CD4-positive, CD25-positive, alpha-beta regulatory T cell (primary cell): ENCODE measurements around the gene FAM50A. TPM values are rescaled to one million over a fixed set of nuclear protein-coding genes. Genes with fewer than 3 reads are reported as not detected.

Source experiments
- ATAC-seq, 2 donors: fragments of 150-1000 bp; cut with Tn5 transposase; one replicate each; pipeline ENCODE4 v1.10.0; 2021; ENCODE audit warnings: low read depth in 2 of 2, moderate number of reproducible peaks in 2 of 2, moderate library complexity in 1 of 2
- DNase-seq, 3 donors: peaks; one replicate each; pipeline versions ENCODE4 v3.0.0 to v3.0.0-alpha.2; 2012 to 2022; ENCODE audit warnings: mixed read lengths in 1 of 3
- H3K27ac ChIP-seq: one replicate; pipeline ENCODE4 v1.7.0; 2013; ENCODE audit warnings: mild to moderate bottlenecking, low read length; ENCODE audit not compliant: insufficient read depth, poor library complexity, severe bottlenecking
- H3K27me3 ChIP-seq: one replicate; pipeline ENCODE4 v1.7.0; 2013; ENCODE audit warnings: low read length; ENCODE audit not compliant: control insufficient read depth, insufficient read depth
- H3K36me3 ChIP-seq: one replicate; pipeline ENCODE4 v1.7.0; 2013; ENCODE audit warnings: mild to moderate bottlenecking, low read length, moderate library complexity; ENCODE audit not compliant: control insufficient read depth, insufficient read depth
- H3K4me1 ChIP-seq: 2 replicates; pipeline ENCODE4 v1.7.0; 2013; ENCODE audit warnings: mild to moderate bottlenecking, low read length; ENCODE audit not compliant: insufficient read depth, control insufficient read depth, poor library complexity, severe bottlenecking
- H3K4me3 ChIP-seq: one replicate; pipeline ENCODE4 v1.7.0; 2013; ENCODE audit warnings: low read depth, mild to moderate bottlenecking, low read length, moderate library complexity
- H3K9me3 ChIP-seq, 2 experiments: 1 replicate in 1 of 2; 2 replicates in 1 of 2; pipeline ENCODE4 v1.7.0; 2013; ENCODE audit warnings: low read length in 2 of 2, mild to moderate bottlenecking in 1 of 2, moderate library complexity in 1 of 2; ENCODE audit not compliant: control insufficient read depth in 2 of 2
- H3K27ac Mint-ChIP-seq, 3 donors: one replicate each; pipeline ENCODE4 v1.8.0; 2020 to 2022; ENCODE audit warnings: mild to moderate bottlenecking in 3 of 3, mixed read lengths in 3 of 3, moderate library complexity in 2 of 3
- H3K27me3 Mint-ChIP-seq: one replicate; pipeline ENCODE4 v1.8.0; 2022; ENCODE audit warnings: mild to moderate bottlenecking, mixed read lengths
- H3K36me3 Mint-ChIP-seq: one replicate; pipeline ENCODE4 v1.8.0; 2020; ENCODE audit warnings: mixed read lengths
- H3K4me1 Mint-ChIP-seq, 4 donors: one replicate each; pipeline ENCODE4 v1.8.0; 2020 to 2022; ENCODE audit warnings: mixed read lengths in 4 of 4, mild to moderate bottlenecking in 1 of 4
- H3K4me3 Mint-ChIP-seq, 4 donors: one replicate each; pipeline ENCODE4 v1.8.0; 2020 to 2022; ENCODE audit warnings: mild to moderate bottlenecking in 4 of 4, mixed read lengths in 4 of 4, moderate library complexity in 3 of 4
- H3K9me3 Mint-ChIP-seq, 7 donors: one replicate each; pipeline ENCODE4 v1.8.0; 2020 to 2022; ENCODE audit warnings: mixed read lengths in 7 of 7, mild to moderate bottlenecking in 3 of 7, moderate library complexity in 2 of 7
- polyA plus RNA-seq, 4 donors: library from polyadenylated mRNA; unstranded; fragments of 300-500 nt; fragmentation: Illumina TruSeq; gene quantifications; one replicate each; pipeline ENCODE4 v1.2.3, GENCODE V29; 2021
- total RNA-seq: library from RNA; stranded (reverse); gene quantifications from one replicate; pipeline ENCODE4 v1.2.3, GENCODE V29; 2022

FAM50A gene
- total and polyA plus RNA-seq, 5 donors from 2014 or later = 33.7 to 55.1 (median 39.5) TPM

DNA sequence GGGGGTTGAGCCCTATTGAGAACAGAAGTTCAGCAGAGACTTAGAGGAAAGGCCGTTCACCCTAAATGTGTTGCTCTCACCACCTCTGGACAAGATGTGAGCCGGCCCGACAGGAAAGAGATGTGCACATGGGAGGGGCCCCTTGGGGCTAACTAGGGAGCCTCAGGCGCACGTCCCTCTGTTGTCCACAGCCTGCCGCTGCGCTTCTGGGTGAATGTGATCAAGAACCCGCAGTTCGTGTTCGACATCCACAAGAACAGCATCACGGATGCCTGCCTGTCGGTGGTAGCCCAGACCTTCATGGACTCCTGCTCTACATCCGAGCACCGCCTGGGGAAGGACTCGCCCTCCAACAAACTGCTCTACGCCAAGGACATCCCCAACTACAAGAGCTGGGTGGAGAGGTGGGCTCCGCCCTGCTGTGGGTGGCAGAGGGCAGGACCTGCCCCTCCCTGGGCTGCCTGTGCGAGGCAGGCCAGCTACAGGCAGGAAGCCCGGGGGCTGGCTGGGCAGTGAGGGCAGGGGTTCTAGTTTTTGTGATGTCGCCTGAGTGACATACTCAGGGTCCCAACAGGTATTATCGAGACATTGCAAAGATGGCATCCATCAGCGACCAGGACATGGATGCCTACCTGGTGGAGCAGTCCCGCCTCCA is 27.1 kb downstream of the FAM50A start:
- no peak overlapping the region for H3K4me3 Mint-ChIP-seq
- no peaks in the 10 kb centered on the region for H3K36me3 Mint-ChIP-seq
- no peak overlapping the region for H3K4me3 ChIP-seq
- peaks cover 14% of the 10 kb centered on the region for H3K36me3 ChIP-seq
- H3K4me1 Mint-ChIP-seq = no peaks in the 10 kb centered on the region
- ATAC-seq = no peak
- H3K27me3 ChIP-seq = no peaks in the 10 kb centered on the region
- H3K9me3 Mint-ChIP-seq = peaks cover 0 to 1% (median 0%) of the 10 kb centered on the region in 7 donors
- H3K9me3 ChIP-seq = no peaks in the 10 kb centered on the region
- no peaks in the 10 kb centered on the region for H3K4me1 ChIP-seq
- H3K27ac ChIP-seq = no peak overlapping the region
- DNase-seq = no peak
- no peak overlapping the region for H3K27ac Mint-ChIP-seq
- H3K27me3 Mint-ChIP-seq = no peaks in the 10 kb centered on the region

- Mint-ChIP-seq H3K4me1 (peaks cover 0 to 5% (median under 1%) of the 10 kb centered on the region in 4 donors), H3K4me3 (no peak overlapping the region), H3K27me3 (no peaks in the 10 kb centered on the region), H3K9me3 (peaks cover 0 to 1% (median 0%) of the 10 kb centered on the region in 7 donors), H3K27ac (peak overlapping the region in 1 of 3 donors; percentile 47), H3K36me3 (no peaks in the 10 kb centered on the region)
- Histone ChIP-seq H3K27ac (no peak overlapping the region), H3K27me3 (no peaks in the 10 kb centered on the region), H3K4me3 (no peak overlapping the region), H3K36me3 (peaks cover 10% of the 10 kb centered on the region), H3K4me1 (no peaks in the 10 kb centered on the region), H3K9me3 (no peaks in the 10 kb centered on the region)
- DNase-seq (no peak), ATAC-seq (no peak)
These were observed 28.1 kb downstream of the FAM50A start for GRCh38 chrX:154471839-154472684.

DNA sequence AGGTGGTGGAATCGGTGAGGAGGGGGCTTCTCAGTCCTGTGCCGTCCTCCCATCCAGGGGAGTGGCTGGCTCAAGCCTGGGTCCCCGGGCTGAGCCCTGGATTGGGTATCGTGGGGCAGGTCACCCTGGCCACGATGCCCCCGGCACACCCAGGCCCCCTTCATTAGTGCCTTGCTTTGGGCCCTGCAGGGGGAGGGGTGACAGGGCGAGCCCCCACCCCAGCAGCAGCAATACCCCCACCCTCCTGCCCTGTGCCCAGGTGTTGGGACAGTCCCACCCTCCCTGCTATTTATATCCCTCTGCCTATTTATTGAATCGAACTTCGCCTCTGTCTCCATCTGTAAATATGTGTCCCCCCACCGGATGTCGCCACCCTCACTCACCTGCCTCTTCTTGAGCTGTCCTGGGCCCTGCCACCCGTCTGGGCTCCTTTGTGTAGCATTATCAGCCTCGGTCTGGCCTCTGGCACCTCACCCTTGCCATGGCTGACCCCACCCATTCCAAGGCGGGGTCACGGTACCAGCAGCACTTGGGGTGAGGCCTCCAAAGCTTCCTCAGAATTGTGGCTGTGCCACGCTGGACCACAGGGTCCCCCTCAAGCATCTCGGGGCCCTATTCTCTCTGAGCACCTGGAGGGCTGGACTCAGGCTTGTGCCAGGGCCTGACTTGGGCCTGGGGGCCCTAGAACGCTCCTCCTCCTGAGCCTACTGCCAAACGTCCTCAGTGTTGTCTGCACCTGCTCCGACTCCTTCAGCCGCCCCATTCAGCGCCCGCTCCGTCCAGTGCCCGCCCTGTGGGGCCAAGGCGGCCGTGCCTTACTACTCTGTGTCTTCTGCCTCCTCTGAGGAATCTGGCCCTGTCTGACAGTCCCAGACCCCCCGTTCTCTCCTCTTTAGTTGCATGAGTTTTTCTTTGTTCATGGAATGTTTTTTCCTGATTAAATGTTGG is 29.0 kb downstream of the FAM50A start:
- peaks cover 2% of the 10 kb centered on the region for H3K4me1 ChIP-seq
- no peaks in the 10 kb centered on the region for H3K36me3 Mint-ChIP-seq
- no peak for DNase-seq
- no peaks in the 10 kb centered on the region for H3K27me3 Mint-ChIP-seq
- H3K36me3 ChIP-seq = peaks cover 10% of the 10 kb centered on the region
- H3K4me3 ChIP-seq = no peak overlapping the region
- no peak overlapping the region for H3K27ac ChIP-seq
- H3K9me3 Mint-ChIP-seq = peaks cover 0 to 1% (median 0%) of the 10 kb centered on the region in 7 donors
- no peak overlapping the region for H3K4me3 Mint-ChIP-seq
- no peaks in the 10 kb centered on the region for H3K9me3 ChIP-seq
- no peak for ATAC-seq
- H3K27me3 ChIP-seq = no peaks in the 10 kb centered on the region
- H3K27ac Mint-ChIP-seq = peak overlapping the region in 1 of 3 donors; percentile 56
- peaks cover 0 to 11% (median 2%) of the 10 kb centered on the region in 4 donors for H3K4me1 Mint-ChIP-seq

DNA sequence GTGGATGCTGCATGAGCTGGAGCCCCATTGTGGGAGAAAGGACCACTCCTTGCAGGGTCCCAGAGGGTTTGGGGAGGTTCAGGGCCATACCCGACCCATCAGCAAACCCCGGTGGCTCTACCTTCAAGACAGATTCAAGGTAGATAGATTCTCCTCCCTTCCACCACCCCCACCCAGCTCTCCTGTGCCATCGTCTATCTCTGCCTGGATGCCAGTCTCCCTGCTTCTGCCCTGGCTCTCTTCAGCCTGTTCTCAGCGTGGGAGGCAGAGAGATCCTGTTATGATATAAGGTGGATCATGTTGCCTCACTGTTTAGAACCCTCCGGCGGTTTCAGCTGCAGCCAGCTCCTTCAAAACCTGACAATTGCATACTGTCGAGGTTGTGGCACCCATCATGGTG is 29.7 kb downstream of the FAM50A start:
- Histone ChIP-seq H3K4me1 (peaks cover 6% of the 10 kb centered on the region), H3K36me3 (peaks cover 9% of the 10 kb centered on the region), H3K27ac (no peak overlapping the region), H3K27me3 (no peaks in the 10 kb centered on the region), H3K4me3 (no peak overlapping the region), H3K9me3 (no peaks in the 10 kb centered on the region)
- Mint-ChIP-seq H3K36me3 (no peaks in the 10 kb centered on the region), H3K4me3 (no peak overlapping the region), H3K4me1 (peaks cover 0 to 13% (median 2%) of the 10 kb centered on the region in 4 donors), H3K27ac (no peak overlapping the region), H3K9me3 (peaks cover 0 to 1% (median 0%) of the 10 kb centered on the region in 7 donors), H3K27me3 (no peaks in the 10 kb centered on the region)
- no peak for DNase-seq
- no peak for ATAC-seq

- DNase-seq = no peak
- no peaks in the 10 kb centered on the region for H3K36me3 ChIP-seq
- H3K4me3 ChIP-seq = no peak overlapping the region
- H3K27me3 ChIP-seq = no peaks in the 10 kb centered on the region
- H3K4me1 ChIP-seq = peaks cover 14% of the 10 kb centered on the region
- Mint-ChIP-seq H3K36me3 (no peaks in the 10 kb centered on the region), H3K4me3 (no peak overlapping the region), H3K4me1 (peaks cover 0 to 22% (median 5%) of the 10 kb centered on the region in 4 donors), H3K27ac (peak overlapping the region in 1 of 3 donors; percentile 32), H3K9me3 (peaks cover 0 to under 1% (median 0%) of the 10 kb centered on the region in 7 donors), H3K27me3 (no peaks in the 10 kb centered on the region)
- no peak overlapping the region for H3K27ac ChIP-seq
- ATAC-seq = no peak
- no peaks in the 10 kb centered on the region for H3K9me3 ChIP-seq
These were observed 32.9 kb downstream of the FAM50A start for GRCh38 chrX:154476821-154477220.

DNA sequence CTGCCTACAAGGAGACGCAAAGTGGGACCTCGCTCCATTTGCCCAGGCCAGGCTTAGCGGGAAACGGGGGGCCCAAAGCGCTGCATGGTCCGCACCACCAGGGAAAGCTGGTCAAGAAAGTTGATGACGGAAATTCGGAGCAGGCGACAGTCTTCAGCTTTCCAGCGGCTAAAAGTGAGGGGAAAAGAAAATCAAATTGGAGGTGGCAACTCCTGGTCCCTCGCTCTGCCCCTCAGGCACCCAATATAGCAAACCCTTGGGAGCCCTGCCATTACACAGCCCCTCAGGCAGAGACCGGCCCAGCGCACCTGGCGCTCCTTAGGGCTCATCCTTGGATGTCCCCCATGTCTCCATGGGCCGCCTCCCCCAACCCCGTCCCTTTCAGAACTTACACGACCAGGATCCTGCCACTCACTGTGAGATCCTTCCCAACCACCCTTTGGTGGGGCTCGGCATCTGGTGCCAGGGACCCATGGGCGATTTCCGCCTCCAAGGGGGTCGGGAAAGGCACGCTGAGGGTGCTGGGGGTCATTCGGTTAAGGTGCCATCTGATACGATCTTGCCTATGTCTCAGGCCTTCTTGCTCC is 34.0 kb downstream of the FAM50A start:
- DNase-seq = no peak
- H3K27me3 Mint-ChIP-seq = no peaks in the 10 kb centered on the region
- H3K27ac Mint-ChIP-seq = peak overlapping the region in 2 of 3 donors; percentile 79 to 80
- ATAC-seq = no peak
- H3K4me1 ChIP-seq = peaks cover 14% of the 10 kb centered on the region
- H3K27ac ChIP-seq = peak overlapping the region; percentile 83
- H3K36me3 ChIP-seq = no peaks in the 10 kb centered on the region
- H3K9me3 ChIP-seq = no peaks in the 10 kb centered on the region
- peak overlapping the region; percentile 79 to 92 (median 84) for H3K4me3 Mint-ChIP-seq
- H3K27me3 ChIP-seq = no peaks in the 10 kb centered on the region
- H3K4me1 Mint-ChIP-seq = peaks cover 0 to 28% (median 5%) of the 10 kb centered on the region in 4 donors
- H3K4me3 ChIP-seq = peak overlapping the region; percentile 35
- no peaks in the 10 kb centered on the region for H3K9me3 Mint-ChIP-seq
- no peaks in the 10 kb centered on the region for H3K36me3 Mint-ChIP-seq
